NCI-H446 treated with DMSO at 0.1 percent for 48 hours (cell line): ENCODE results near the gene AMHR2.
"Not testable (repeated sequence)": the region's sequence is repeated elsewhere in the genome, so short reads cannot be mapped to it uniquely, and the experiment has no call there.

ENCODE experiments used
- DNase-seq: peaks from one replicate; lab custom pipeline; 2025; lab: John Stamatoyannopoulos, UW

AMHR2 gene

DNA sequence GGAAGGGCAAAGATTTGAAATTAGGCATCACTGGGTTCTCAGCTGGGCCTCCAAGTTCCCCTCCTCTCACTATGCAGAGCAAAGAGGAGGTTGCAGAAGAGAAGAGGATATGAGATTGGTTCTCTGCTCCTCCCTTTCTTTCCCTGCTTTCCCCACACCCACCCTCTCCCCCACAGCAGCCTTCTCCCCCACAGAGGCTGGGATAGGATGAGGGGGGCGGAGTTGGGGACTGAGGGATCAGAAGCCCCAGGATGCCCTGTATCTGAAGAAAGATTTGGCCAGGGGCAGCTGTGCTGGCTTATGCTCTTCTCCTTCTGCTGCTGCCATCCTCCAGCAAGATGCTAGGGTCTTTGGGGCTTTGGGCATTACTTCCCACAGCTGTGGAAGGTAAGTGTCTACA lies at the start of gene AMHR2:
Gene AMHR2 (plus strand): TSS at position 259 of the 400 bp plus-strand sequence. CDS start 80 bp downstream, at position 339.
- DNase-seq, result no peak

DNA sequence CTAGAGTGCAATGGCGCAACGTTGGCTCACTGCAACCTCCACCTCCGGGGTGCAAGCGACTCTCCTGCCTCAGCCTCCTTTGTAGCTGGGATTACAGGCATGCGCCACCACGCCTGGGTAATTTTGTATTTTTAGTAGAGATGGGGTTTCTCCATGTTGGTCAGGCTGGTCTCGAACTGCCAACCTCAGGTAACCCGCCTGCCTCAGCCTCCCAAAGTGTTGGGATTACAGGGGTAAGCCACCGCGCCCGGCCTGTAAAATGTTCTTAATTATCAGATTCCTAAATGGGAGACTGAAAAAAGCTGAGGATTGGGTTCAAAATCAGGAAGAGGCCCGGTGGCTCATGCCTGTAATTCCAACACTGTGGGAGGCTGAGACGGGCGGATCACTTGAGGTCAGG lies 49.4 kb upstream of the AMHR2 start:
- not testable (repeated sequence) for DNase-seq

DNA sequence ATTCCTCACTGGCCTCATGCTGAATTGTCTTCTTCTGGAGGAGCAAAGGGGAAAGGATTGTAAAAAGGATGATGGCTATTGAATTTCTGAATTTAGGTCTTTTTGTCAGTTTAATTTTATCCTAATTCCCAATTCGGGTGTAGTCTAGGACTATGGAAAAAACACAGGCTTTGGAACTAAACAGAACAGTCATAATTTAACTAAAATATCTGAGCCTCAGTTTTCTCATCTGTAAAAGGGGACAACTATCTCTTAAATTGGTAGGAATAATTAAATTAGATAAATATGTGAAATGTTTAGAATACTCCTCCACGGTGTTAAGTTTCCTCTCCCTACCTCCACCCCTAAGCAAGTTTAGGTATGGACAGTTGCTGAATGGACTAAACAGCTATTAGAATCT lies 46.9 kb upstream of the AMHR2 start:
- no peak for DNase-seq

DNA sequence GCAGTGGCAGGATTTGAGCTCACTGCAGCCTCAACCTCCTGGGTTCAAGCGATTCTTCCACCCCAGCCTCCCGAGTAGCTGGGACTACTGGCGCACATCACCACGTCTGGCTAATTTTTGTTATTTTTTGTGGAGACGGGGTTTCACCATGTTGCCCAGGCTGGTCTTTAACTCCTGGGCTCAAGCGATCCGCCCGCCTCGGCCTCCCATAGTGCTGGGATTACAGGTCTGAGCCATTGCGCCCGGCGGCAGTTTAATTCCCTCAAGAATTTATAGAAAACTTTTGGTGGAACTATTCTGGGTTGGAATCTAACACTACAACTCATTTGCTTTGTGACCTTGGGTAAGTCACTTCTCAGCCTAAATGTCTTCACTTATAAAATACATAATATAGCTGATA lies 45.4 kb upstream of the AMHR2 start:
- DNase-seq, result no peak

DNA sequence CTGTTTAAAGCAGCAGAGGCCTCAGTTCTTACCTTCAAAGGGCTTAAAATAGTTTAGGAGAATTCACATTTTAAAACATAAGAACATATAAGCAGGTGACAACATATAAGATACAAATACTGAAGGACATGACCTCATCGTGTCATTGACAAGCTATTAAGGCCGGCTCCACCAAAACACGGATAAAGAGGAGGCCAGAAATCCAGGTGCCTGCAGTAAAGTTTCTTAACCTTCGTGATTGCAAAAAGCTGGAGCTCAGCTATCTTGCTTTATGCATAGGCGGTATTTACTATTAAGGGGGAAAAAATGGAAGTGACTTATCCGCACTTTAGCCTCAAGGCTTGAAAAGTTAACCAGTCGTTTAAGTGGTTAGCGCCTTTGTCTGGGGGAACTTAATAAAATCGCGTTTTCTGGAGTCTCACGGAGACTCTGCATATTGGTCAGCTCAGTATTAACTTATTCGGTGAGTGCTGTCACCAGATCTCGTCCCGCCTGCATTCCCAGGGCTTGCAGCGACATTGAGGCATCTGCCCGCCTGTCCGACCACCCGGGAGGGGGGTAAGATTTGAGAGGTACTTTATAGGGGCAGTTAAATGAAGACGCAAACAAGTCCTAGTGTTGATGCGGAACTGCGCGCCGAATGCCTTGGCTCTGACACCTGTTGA lies 44.8 kb upstream of the AMHR2 start:
- DNase-seq, result no peak

DNA sequence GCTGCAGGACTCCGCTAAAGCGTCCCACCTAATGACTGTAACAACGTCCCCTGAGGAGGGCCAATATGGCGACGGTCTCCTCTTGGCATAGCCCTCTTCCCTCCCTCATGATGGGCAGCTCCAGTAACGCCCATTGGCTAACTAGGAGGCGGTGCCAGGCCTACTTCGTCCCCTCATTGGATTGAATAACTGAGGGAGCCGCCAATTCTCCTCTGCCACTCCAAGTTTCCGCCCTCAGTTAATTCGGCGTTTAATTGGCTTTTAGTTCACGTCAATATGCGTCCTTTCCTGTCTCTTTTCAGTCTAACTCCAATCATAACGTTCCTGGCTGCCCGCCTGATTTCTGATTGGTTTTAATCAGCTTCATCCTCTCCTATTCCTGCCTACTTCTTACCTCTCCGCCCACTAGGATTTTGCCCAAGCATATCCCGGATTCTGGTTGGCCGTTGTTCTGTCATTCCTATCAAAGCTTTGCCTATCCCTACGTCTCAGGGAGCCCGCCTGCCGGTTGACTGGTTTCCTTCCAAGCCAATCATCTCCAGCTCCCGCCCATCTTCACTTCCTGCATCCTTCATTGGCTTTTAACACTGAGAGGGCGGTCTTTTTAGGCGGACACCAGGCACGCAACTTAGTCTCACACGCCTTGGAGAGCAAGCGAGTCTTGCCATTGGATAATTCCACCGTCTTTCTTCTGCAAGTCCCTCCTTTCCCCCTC lies 44.1 kb upstream of the AMHR2 start:
- DNase-seq, result peak; percentile 100

DNA sequence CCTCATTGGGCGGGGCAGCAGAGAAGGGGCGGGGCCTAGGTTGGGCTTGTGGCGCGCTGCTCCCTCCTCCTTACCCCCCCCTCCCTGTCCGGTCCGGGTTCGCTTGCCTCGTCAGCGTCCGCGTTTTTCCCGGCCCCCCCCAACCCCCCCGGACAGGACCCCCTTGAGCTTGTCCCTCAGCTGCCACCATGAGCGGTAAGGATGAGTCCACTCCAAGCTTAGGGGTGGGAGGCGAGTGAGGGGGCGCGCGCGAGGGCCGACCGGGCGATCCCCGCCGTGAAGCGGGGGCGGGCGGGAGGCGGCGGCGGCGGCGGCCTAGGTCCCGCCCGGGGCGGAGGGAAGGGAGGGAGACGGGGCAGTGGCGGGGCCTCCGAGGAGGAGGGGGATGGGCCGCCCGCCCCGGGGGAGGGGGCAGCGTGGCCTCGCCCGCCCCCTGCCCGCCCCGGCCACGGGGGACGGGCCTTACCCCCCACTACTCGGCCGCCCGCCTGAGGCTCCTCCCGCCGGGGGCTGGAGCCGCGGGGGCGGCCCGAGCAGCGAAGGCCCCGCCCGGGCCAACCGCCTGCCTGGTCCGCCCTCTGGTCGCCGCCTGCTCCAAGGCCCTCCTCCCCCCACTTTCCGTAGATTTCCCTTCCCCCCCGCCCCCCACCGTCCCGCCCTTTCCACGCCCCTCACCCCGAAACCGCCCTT lies 43.4 kb upstream of the AMHR2 start, which contains the start of gene SP1:
Gene SP1 (plus strand): TSS at position 73 of the 690 bp plus-strand sequence. CDS start 116 bp downstream, at position 189.
- peak; percentile 84 for DNase-seq

DNA sequence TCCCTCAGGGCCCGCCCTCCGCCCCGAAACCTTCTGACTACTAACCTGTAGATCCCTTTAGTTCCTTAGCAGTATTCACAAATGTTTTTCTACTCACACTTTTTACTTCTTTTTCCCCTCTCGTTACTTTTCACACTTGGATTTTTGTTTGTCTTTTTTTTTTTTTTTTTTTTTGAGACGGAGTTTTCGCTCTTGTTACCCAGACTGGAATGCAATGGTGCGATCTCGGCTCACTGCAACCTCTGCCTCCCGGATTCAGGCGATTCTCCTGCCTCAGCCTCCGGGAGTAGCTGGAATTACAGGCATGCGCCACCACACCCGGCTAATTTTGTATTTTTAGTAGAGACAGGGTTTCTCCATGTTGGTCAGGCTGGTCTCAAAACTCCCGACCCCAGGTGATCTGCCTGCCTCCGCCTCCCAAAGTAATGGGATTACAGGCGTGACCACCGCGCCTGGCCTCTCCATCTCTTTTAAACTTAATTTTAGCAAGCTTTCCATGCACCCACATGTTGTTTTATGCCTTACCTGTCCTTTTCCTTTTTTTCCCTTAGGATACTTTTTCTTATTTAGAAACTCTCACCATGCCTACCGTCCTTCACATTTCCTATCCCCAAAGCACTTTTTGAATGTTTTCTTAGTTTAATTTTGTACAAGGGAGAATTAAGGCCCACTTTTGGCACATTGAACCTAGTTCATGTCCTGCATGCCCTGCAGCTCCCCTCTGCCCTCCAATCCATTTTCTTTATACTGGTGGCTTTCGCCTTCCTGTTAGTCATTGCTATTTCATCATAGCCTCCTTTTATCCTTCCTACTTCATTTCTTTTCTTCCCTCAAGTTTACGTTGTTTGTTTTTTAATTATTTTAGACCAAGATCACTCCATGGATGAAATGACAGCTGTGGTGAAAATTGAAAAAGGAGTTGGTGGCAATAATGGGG lies 42.6 kb upstream of the AMHR2 start:
- DNase-seq, result no peak

DNA sequence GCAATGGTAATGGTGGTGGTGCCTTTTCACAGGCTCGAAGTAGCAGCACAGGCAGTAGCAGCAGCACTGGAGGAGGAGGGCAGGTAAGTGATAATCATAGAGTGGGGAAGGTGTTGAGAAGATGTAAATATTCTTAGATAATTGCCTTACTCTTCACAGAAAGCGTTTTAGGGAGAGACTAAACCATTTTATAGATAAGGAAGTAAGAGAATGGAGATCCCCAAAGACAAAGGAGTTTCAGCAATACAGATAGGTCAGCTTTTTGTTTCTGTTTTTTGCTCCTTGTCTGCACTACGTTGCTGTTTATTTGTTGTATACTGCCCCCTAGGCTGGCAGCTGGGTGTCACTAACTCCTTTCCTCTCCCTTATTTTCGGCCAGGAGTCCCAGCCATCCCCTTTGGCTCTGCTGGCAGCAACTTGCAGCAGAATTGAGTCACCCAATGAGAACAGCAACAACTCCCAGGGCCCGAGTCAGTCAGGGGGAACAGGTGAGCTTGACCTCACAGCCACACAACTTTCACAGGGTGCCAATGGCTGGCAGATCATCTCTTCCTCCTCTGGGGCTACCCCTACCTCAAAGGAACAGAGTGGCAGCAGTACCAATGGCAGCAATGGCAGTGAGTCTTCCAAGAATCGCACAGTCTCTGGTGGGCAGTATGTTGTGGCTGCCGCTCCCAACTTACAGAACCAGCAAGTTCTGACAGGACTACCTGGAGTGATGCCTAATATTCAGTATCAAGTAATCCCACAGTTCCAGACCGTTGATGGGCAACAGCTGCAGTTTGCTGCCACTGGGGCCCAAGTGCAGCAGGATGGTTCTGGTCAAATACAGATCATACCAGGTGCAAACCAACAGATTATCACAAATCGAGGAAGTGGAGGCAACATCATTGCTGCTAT lies 41.7 kb upstream of the AMHR2 start:
- DNase-seq, result no peak

DNA sequence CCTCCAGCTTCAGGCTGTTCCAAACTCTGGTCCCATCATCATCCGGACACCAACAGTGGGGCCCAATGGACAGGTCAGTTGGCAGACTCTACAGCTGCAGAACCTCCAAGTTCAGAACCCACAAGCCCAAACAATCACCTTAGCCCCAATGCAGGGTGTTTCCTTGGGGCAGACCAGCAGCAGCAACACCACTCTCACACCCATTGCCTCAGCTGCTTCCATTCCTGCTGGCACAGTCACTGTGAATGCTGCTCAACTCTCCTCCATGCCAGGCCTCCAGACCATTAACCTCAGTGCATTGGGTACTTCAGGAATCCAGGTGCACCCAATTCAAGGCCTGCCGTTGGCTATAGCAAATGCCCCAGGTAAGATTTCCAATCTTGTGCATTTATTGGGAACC lies 40.4 kb upstream of the AMHR2 start:
- no peak for DNase-seq

DNA sequence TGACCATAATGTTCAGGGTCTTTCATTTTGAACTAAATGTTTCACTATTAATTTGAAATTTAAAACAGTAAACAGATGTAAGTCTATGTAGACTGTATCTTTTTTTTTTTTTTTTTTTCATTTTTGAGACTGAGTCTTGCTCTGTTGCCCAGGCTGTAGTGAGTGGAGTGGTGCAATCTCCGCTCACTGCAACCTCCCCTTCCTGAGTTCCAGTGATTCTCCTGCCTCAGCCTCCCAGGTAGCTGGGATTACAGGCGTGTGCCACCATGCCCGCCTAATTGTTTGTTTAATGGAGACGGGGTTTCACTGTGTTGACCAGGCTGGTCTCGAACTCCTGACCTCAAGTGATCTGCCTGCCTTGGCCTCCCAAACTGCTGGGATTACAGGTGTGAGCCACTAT lies 37.3 kb upstream of the AMHR2 start:
- DNase-seq, result not testable (repeated sequence)

DNA sequence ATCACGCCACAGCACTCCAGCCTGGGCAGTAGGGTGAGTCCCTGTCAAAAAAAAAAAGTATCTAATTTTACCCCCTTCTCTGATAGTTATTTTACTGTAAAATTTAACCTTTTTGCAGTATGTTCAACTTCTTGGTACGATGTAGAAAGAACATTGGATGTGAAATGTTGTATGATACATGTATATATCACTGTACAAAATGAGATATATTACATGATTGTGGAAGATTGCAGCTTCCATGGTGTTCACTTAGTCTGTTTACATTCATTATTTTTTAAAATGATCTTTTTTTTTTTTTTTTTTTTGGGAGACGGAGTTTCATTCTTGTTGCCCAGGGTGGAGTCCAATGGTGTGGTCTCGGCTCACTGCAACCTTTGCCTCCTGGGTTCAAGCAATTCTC lies 34.7 kb upstream of the AMHR2 start:
- no peak for DNase-seq

DNA sequence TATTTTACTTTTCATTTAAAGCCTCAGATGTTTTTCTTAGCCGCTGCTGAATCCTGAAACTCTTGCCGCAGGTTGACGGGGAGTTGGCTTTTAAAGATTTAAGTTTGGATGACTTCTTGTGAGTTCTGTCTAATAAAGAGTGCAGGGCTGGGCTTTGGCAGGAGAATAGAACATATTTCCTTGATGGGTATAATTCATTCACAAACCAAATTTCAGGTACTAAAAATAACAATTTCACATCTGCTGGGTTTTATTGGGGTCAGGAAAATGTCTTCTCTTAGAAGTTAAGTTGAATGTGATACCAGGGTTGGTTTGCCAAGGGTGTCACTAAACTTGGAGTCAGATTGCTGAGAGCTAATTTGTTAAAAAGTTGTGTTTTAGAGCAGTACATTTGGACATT lies 34.0 kb upstream of the AMHR2 start:
- DNase-seq, result no peak

DNA sequence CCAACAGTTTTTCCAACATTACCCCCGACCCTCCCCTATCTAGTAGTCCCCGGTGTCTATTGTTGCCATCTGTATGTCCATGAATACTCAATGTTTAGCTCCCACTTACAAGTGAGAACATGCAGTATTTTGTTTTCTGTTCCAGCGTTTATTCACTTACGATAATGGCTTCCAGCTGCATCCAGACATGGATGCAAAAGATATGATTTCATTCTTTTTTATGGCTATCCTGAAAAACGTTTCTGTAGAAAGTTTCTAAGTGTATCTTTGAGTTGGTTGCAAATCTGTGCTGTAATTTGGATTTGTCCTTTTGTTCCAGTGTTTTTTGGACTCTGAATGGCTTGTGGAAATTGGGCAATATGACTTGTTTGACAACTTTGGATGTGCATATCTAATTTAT lies 31.9 kb upstream of the AMHR2 start:
- DNase-seq, result no peak

DNA sequence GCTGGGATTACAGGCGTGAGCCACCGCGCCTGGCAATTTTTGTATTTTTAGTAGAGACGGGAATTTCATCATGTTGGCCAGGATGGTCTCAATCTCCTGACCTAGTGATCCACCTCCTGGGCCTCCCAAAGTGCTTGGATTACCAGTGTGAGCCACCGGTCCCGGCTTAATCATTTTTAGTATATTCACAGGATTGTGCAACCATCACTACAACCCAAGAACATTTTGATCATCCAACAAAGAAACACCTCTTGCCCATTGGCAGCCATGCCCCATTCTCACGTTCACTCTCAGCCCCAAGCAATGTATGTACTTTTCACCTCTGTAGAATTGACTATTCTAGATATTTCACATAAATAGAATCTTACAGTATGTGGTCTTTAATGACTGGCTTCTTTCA lies 23.8 kb upstream of the AMHR2 start:
- no peak for DNase-seq

DNA sequence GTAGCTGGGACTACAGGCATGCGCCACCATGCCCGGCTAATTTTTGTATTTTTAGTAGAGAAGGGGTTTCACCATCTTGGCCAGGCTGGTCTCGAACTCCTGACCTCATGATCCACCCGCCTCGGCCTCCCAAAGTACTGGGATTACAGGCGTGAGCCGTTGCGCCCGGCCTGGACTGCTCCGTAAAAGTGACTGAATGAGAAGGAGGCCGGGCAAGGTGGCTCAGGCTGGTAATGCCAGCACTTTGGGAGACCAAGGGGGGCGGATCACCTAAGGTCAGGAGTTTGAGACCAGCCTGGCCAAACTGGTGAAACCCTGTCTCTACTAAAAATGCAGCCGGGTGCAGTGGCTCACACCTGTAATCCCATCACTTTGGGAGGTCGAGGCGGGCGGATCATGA lies 21.3 kb upstream of the AMHR2 start:
- DNase-seq, result not testable (repeated sequence)

DNA sequence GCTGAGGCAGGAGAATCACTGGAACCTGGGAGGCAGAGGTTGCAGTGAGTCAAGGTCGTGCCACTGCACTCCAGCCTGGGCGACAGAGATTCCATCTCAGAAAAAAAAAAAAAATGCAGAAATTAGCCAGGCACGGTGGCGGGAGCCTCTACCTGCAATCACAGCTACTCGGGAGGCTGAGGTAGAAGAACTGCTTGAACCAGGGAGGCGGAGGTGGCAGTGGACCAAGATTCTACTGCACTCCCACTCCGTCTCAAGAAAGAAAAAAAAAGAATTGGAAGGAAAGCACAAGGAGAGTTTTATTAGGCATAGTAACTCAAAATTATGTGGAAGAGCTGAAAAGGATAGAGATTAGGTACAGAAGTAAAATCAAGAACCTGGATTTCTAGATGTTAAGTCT lies 20.8 kb upstream of the AMHR2 start:
- DNase-seq, result no peak

DNA sequence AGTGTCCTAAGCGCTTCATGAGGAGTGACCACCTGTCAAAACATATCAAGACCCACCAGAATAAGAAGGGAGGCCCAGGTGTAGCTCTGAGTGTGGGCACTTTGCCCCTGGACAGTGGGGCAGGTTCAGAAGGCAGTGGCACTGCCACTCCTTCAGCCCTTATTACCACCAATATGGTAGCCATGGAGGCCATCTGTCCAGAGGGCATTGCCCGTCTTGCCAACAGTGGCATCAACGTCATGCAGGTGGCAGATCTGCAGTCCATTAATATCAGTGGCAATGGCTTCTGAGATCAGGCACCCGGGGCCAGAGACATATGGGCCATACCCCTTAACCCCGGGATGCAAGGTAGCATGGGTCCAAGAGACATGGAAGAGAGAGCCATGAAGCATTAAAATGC lies 12.7 kb upstream of the AMHR2 start:
- no peak for DNase-seq

DNA sequence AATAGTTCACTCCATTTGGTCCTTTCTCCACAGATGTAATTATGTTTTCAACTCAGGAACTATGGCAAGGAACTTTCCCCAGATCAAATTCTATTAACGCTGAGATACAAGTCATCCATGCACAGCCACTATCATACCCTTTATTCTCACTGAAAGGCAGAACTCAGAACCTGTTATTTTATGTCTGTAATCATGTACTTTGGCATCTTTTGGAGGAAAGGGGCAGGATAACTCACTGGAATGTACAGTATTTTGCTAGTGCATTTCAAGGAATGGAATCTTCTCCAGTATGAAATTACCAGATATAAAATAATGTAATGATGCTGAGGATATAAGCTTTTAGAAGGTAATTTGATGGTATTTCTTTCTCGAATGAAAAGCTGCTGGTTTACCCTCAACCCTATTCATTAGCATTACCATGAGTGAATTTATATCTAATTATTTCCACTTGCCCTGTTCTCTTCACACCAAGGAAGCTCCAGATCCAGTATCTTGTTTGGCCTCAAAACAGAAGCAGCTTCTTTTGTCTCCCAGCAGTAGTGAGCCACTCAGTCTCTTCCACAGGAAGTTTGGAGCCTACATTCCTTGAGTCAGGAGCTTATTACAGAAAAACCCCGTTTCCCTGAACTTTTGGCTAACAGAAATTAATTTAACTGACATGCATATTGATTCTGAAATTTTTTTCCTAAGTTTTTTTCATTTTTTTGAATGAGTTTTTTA lies 10.0 kb upstream of the AMHR2 start:
- no peak for DNase-seq

DNA sequence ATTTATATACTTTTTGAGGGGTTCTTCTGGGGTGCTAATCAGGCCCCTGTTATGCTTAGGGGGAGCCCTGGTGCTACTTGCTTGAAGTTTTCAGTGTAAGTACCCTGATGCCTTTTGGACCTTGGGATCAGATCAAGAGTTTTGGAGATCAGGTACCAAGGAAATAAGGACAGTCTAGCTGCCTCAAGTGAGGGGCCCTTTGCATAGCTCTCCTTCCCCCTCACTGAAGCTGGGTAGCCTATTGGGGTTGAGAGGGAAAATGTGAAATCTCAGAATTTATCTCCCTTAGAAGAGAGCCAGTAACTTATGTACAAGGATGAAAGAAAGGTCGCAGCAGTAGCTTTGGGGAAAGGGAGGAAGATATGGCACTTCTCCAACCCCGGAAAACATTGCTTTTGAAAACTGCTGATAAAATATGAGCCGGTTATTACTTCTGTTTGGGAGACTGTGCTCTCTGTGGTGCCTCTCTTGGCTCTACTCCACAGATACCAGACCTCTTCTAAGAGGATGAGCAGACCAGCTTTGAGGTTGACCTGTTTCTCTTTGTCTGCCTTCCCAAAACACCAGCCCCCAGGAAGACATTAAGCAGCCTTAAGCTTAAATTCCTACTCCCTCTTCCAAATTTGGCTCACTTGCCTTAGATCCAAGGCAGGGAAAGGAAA lies 8.8 kb upstream of the AMHR2 start:
- DNase-seq, result no peak
